Hepatocyte (in vitro differentiated cells): ENCODE results near the gene HES5.

Experiments used
- CTCF ChIP-seq: fragments of 200-600 bp; sonication (generic); IDR thresholded peaks from 2 replicates; pipeline ENCODE4 v1.5.1; 2016; ENCODE audit warnings: antibody characterized with exemption, mild to moderate bottlenecking; ENCODE audit not compliant: poor library complexity
- EZH2 ChIP-seq: fragments of 200-600 bp; sonication (generic); IDR thresholded peaks from 2 replicates; pipeline ENCODE4 v1.6.1; 2016; ENCODE audit warnings: antibody characterized with exemption, mild to moderate bottlenecking, borderline replicate concordance
- EZH2phosphoT487 ChIP-seq: fragments of 200-600 bp; sonication (generic); IDR thresholded peaks from one replicate; pipeline ENCODE4 v1.6.1; 2018; ENCODE audit warnings: antibody characterized with exemption, mild to moderate bottlenecking, low read depth, moderate library complexity; ENCODE audit not compliant: unreplicated experiment, severe bottlenecking

GRCh38 chr1:2535981-2536380, 5.9 kb upstream of the HES5 start:
- TF ChIP-seq CTCF, result no peak
- no peak for TF ChIP-seq EZH2
- TF ChIP-seq EZH2phosphoT487, result no peak
